Mesothelial cell of epicardium (in vitro differentiated cells): ENCODE measurements around the gene TLE4. TPM values are rescaled to one million over a fixed set of nuclear protein-coding genes. Genes with fewer than 3 reads are reported as not detected.

Source experiments
- DNase-seq, 2 experiments: peaks; one replicate each; pipeline ENCODE4 v3.0.0; 2021; ENCODE audit warnings: low spot score in 2 of 2; ENCODE audit not compliant: unreplicated experiment in 2 of 2
- H3K27ac Mint-ChIP-seq: 2 replicates; pipeline ENCODE4 v1.8.0; 2021; ENCODE audit warnings: mixed read lengths
- H3K27me3 Mint-ChIP-seq: 2 replicates; pipeline ENCODE4 v1.8.0; 2021; ENCODE audit warnings: low read depth, mixed read lengths
- H3K36me3 Mint-ChIP-seq: 2 replicates; pipeline ENCODE4 v1.8.0; 2021; ENCODE audit warnings: mixed read lengths
- H3K4me1 Mint-ChIP-seq: 2 replicates; pipeline ENCODE4 v1.8.0; 2021; ENCODE audit warnings: mixed read lengths
- H3K4me3 Mint-ChIP-seq: 2 replicates; pipeline ENCODE4 v1.8.0; 2021; ENCODE audit warnings: mild to moderate bottlenecking, moderate library complexity, mixed read lengths
- H3K9me3 Mint-ChIP-seq: 2 replicates; pipeline ENCODE4 v1.8.0; 2021; ENCODE audit warnings: mixed read lengths
- CTCF ChIP-seq: fragments of 200-600 bp; sonication (generic); IDR thresholded peaks from one replicate; pipeline ENCODE4 v1.5.0; 2021; ENCODE audit warnings: antibody characterized with exemption; ENCODE audit not compliant: unreplicated experiment
- total RNA-seq: library from RNA; stranded (reverse); gene quantifications from 3 replicates; pipeline ENCODE4 v1.2.1, GENCODE V29; 2021

TLE4 gene
- total RNA-seq = 55.8 to 63.6 TPM (median 56.6 TPM) in 3 replicates

GRCh38 chr9:79571309-79572031, at the start of gene TLE4:
TLE4 (plus strand) TSS chr9:79571965; CDS start chr9:79572791, 826 bp downstream.
- Mint-ChIP-seq H3K36me3 (peaks cover 6% of the 10 kb centered on the region), H3K4me3 (peak within 1 kb of the TSS; percentile 66), H3K27me3 (peaks cover 11% of the 10 kb centered on the region), H3K27ac (no peak within 1 kb of the TSS), H3K4me1 (peaks cover 25% of the 10 kb centered on the region), H3K9me3 (no peaks in the 10 kb centered on the region)
- TF ChIP-seq CTCF = no peak
- DNase-seq = peak; percentile 99

GRCh38 chr9:79522793-79523192, 49.0 kb upstream of the TLE4 start:
- no peaks in the 10 kb centered on the region for H3K36me3 Mint-ChIP-seq
- no peaks in the 10 kb centered on the region for H3K4me1 Mint-ChIP-seq
- DNase-seq = no peak
- no peaks in the 10 kb centered on the region for H3K27me3 Mint-ChIP-seq
- no peak overlapping the region for H3K27ac Mint-ChIP-seq
- H3K9me3 Mint-ChIP-seq = peaks cover 9% of the 10 kb centered on the region
- TF ChIP-seq CTCF = no peak
- H3K4me3 Mint-ChIP-seq = no peak overlapping the region

- Mint-ChIP-seq H3K27ac (no peak overlapping the region), H3K27me3 (no peaks in the 10 kb centered on the region), H3K9me3 (peaks cover 9% of the 10 kb centered on the region), H3K4me3 (no peak overlapping the region), H3K36me3 (no peaks in the 10 kb centered on the region), H3K4me1 (no peaks in the 10 kb centered on the region)
- no peak for DNase-seq
- TF ChIP-seq CTCF = no peak
These were observed 47.5 kb upstream of the TLE4 start for GRCh38 chr9:79524266-79524665.

GRCh38 chr9:79526149-79526672, 45.6 kb upstream of the TLE4 start:
- Mint-ChIP-seq H3K36me3 (no peaks in the 10 kb centered on the region), H3K4me1 (no peaks in the 10 kb centered on the region), H3K4me3 (no peak overlapping the region), H3K9me3 (peaks cover 9% of the 10 kb centered on the region), H3K27ac (no peak overlapping the region), H3K27me3 (no peaks in the 10 kb centered on the region)
- no peak for TF ChIP-seq CTCF
- DNase-seq = no peak

- Mint-ChIP-seq H3K36me3 (no peaks in the 10 kb centered on the region), H3K27ac (no peak overlapping the region), H3K4me3 (no peak overlapping the region), H3K27me3 (no peaks in the 10 kb centered on the region), H3K9me3 (peaks cover 20% of the 10 kb centered on the region), H3K4me1 (no peaks in the 10 kb centered on the region)
- TF ChIP-seq CTCF = no peak
- no peak for DNase-seq
These were observed 36.2 kb upstream of the TLE4 start for GRCh38 chr9:79535534-79535933.
